HG02943 (cell line): ENCODE results near the gene MAP2K3.

Source experiments
- ATAC-seq: cut with Tn5 transposase; IDR thresholded peaks from one replicate; pipeline ENCODE4 v1.9.1; 2021; ENCODE audit warnings: mild to moderate bottlenecking, low read depth, moderate library complexity; ENCODE audit not compliant: unreplicated experiment

MAP2K3 gene

DNA sequence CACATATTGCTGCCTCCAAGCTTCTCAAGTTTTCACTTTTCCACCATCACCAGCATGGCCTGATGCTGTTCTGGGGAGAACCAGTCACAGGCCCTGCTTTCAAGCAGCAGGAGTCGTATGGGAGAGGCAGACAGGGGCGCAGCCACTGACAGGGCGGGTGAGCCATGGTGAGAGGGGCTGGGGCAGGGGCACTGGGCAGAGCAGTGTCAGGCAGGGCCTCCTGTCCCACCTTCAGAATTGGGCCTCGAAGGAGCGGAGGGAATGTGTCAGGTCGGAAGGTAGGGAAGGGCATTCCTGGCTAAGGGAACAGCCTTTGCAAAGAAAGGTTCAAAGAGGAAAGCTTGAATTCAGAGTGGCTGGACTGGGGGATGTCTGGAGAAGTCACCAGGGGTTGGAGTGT lies 4.9 kb upstream of the MAP2K3 start:
- ATAC-seq = no peak

DNA sequence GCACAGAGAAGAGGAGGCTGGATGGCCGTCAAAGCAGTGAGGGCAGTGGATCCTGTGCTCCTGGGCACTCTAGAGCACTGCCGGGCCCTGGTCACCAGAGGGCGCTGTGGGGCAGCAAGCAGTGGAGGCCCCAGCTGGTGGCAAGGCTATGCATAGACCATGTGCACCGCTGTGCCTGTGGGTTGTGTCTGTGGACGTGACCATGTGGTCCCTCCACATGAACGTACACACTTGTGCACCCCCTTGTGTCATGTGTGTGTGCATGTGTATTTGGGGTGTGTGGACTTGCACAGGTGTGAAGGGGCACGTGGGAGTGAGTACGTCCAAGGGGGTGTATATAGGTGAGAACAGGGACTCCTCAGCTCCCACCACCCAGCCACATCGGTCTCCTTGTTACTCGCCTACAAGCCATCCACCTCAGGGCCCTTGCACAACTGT lies 4.4 kb upstream of the MAP2K3 start:
- peak; percentile 38 for ATAC-seq

DNA sequence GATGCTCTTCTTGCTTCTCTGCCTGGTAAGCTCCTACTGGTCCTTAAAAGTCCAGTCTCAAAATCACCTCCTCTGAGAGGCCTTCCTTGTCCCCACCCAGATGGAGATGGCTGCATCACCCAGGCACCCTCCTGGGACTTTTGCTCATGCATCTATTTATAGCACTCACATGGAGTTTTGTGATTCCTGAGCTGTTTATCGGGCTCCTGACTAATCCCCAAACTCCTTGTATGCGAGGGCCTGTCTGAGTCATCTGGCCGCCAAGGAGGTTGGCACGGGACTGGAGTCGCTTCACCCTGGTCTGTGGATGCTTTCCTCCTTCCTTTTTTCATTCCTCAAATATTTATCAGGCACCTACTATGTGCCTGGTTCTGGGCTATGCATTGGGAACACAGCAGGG lies 2.3 kb upstream of the MAP2K3 start:
- ATAC-seq = no peak

DNA sequence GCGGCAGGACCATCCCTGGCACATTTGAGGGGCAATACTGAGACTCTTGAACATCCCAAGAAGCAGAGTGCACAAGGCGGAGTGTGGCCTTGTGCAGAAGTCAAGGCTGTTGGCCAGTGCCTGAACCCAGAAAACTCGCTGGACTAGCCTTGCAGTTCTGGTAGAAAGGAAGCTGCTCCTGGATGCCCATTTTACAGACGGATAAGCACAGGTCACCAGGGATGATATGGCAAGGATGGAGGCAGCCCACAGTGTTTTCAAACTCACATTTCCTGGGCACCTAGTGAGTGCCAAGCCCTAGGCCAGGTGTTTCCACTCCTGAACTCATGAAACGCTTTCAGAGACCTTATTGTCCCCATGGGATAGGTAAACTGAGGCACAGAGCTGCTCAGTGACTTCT lies 1.7 kb upstream of the MAP2K3 start:
- no peak for ATAC-seq

DNA sequence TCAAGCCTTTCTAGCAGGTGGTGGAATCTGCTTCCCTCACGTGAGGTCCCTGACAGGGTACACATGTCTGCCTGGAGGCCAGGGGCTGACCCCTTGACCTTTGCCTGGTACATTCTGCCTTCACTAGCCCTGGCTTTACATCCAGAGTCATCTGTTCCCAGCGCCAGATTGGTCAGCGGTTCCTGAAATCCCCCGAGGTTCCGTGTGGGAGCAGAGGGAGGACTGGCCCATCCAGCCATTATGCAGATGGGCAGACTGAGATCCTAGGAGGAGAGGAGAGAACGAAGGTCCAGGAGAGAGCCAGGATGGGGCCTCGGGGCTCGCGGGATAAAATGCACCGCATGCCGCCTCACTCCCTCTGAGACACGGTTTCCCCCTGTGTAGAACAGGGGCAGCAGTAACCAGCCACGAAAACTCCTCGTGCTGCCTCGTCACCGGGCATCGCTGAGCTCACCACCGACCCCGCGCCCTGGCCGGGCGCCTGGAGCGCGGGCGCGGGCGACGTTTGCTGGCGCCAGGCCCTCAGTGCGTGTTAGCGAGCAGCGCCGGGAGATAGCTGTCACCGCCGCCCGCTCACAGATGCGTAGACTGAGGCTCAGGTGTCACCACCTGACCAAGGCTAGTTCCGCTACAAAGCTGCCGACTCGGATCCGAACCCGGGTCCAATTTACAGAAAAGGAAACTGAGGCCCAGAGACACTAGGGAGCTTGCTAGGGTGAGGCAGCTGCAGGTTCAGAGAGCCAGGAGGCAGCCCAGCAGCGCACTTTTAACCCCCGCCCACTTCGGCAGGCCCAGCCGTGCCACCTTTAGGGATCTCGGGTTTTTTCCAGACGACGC lies 811 bp upstream of the MAP2K3 start:
- peak; percentile 0 for ATAC-seq

DNA sequence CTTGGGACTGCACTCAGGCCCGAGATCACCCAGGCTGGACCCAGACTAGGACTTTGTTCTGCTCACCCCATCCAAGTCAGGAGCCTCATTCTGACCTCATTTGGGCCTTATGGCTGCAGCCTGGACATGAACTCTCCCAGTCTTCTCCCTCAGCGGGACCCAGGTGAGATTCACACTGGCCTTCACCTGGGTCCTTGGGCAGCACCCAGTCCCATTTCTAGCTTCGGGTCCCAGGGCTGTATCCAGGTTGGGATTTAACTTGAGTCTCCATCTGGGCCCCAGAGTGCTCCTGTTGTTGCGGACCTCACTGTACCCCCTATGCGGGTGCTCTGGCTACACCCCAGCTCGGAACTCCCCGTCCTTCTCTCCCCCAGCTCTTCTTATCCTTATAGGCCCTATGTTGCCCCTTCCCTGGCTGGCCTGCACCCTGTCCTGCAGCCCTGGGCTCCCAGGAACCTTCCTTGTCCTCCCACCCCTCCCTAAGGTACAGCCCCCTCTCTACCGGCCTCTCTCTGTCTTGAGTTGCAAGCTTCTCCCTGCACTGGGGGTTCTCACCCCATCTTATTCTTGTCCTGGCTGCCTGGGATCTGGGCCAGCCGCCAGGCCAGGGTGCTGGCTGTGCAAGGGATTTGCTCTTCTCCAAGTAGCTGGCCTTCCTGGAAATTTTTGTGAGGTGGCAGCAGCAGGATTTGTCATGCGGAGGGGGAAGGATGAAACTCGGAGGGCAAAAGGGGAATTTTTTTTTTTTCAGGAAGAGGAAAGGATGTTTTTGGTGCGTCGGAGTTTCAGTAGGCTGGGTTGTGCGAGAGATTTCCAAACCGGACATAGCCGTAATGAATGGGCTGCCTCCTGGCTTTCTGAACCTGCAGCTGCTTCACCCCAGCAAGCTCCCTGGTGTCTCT lies 904 bp downstream of the MAP2K3 start:
- no peak for ATAC-seq

DNA sequence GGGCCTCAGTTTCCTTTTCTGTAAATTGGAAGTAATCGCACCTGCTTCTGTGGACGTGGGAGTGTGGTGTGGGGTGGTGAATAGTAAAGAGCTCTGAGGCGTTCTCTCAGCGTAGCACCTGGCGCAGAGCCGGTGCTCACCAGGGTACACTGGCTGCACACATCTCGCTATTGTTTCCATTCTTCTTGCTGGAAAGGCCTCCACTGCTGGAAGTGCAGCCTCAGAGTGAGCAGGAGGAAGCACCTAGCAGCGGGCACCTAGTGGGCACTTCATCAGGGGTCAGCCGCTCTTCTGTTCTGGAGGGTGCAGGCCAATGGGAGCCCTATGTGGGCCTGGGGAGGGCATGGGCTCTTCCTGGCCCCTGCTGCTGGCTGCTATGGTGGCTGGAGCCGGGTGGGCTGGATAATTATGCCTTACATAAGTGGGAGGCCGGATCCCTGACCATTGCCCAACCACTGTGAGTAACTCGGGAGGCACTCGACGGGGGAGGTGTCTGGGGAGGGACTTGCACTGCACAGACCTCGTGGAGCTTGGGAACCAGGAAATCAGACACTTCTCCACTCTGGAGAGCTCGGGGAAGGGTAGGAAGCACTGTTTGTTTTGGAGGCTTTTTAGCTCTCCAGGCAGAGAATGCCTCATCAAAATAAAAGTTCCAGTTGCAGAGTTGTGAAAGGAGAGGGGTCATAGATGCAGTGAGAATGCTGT lies 1.7 kb downstream of the MAP2K3 start:
- ATAC-seq = no peak

DNA sequence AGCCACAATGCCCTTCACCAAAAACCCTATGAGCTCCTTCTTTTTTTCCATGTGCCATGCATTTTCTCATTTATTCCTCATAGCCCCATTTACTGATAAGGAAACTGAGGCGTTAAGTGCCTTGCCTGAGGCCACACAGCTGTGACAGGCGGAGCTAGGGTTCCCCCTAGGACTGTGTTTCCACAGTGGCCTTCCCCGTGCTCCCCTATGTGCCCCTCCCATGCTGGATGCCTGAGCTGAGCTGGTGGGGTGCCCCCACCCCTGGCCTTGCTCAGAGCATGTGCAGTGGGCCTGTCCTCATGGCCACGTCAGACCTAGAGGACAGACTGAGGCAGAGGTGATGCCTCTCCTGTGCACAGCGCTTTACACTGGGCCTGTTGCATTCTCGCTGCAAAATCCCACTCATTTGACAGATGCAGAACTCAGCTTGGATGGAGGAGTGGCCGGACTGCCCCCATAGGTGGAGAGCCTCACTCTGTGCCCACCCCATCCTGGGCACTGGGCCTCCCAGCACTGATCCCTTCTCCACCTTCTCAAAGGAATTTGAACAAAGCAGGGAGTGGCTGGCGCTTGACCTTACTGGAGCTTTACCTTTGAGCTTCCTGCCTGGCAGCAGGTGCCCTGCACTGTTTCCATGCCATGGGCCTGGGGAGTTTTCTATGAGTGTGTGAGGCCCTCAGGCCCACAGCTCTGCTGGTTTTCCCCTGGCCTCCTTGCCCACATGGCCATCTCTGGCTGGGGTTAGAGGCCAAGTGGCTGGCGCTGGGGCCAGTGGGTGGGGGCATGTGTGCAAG lies 2.6 kb downstream of the MAP2K3 start:
- no peak for ATAC-seq

DNA sequence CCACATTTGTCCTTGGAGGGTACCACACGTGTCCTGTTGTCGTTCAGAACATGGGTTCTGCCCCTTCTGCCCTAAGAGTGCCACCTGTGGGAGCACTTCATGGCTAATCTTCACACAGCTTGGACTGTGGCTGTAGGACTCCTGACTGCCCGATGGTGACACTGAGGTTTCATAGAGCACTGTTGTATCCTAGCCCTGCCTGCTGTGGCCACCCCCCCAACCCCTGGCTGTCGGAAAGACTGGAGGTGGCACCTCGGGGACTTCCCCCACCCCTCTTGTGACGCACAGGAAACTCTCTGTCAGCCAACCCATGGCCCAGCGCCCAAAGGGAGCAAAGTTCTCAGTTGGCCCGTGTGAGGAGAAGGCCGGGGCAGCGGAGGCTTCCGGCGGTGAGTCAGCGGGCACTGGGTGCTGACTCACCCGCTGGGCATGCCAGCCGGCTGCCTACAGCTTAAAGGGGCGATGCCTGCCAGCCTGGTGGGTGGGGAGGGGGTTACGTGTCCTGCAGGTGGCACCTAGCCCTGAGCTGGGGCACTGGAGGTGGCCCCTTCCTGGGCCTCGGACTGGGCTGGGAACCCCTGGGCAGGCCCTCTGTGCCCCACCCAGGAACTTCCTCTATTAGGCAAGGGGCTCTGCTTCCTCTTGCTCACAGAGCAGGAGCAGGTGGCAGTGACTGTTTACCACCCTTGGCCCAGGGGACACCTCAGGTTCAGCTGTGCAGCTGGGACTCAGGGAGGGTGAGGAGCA lies 3.4 kb downstream of the MAP2K3 start:
- peak; percentile 46 for ATAC-seq

DNA sequence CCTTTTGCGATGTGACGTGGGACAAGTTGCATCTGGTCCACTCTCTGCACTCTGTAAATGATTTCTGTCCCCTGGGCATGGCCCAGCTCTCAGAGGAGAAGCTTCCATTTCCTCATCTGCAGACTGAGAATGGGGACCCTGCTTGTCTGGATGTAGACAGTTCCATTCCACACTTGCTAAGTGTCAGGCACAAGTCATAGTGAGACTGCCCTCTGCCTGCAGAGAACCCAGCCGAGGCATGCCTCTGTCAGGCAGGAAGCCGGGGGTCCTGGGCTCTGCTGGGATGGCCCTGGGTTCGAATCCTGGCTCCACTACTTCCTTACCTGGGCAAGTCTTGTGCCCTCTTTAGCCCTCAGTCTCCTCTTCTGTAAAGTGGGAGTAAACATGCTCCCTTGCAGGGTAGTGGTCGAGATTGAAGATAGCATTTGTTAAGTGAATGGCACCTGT lies 4.1 kb downstream of the MAP2K3 start:
- peak; percentile 11 for ATAC-seq

DNA sequence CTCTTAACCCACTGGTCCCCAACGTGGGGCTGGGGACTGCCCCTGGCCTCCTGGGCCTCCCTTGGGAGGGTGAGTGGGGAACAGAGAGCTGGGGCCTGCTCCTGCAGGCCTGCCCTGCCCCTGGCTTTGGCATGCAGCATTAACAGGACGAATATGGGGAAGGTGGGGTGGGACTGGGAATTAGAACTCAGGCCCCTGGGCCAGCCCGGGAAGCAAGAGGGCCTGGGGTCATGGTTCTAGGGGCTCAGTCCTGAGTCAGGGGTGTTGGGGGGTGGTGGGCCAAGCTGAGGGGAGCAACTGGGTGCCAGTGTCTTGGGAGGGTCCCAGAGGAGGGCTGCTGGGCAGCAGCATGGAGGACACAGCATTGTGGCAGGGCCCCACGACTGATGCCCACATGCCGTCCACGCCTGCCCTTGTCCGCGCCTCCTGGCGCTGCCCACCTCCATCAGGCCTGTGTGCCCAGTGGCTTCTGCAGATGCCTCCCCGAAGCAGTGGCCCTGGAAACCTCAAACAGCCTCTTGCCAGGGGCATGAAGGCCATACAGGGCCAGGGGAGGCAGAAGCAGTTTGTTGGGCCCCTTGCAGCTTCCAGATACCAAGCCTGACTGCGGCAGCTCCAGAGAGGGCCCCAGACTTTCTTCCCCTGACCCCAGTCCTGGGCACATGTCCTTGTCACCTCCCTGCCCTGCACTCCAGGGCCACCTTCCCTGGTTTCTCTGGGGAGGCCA lies 4.8 kb downstream of the MAP2K3 start:
- ATAC-seq = no peak

DNA sequence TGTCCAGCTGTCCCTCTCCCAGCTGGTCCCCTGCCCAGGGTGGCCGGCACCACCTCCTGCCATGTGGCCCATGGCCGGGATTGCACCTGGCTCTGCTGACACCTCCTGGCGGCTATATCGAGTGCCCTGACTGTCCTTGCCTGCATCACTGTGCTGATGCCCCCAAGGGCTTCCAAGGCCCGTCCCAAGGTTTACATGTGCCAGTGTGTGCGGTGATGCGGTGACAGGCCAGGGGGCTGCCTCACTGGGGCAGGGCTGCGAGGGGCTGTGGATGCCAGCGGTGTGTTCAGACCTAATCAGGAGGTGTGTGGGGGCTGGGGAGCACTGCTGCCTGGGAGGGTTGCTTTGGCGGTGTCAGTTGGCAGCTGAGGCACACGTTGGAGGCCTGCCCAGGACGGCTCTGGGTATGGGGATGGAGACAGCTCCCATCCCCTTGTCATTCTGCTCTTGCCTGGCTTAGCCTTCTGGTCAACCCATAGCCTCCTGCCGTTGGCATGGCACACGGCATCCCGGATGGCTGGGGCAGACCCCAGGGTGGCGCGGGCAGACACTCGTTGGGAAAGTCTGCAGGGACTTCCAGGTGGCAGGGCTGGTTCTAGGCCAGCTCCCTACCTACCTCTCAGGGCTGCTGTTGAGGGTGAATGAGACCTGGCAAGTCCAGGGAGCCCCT lies 5.5 kb downstream of the MAP2K3 start:
- ATAC-seq = no peak

DNA sequence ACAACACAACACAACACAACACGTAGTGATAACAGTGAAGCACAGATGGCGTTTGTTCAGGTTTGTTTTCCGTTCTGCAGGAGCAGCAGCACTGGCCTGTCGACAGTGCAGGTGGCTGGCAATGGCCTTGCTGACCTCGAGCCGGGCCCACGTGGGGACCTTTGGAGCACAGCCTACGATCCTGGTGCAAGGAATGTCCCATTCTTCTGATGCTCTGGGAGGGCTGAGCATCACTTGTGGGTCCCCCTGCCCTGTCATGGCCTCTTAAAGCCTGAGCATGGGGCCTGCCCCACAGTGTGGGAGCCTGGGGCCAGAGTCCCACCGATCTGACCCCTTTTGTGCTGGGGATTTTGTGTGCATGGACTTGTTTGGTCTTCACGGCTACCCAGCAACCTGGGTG lies 6.8 kb downstream of the MAP2K3 start:
- no peak for ATAC-seq

DNA sequence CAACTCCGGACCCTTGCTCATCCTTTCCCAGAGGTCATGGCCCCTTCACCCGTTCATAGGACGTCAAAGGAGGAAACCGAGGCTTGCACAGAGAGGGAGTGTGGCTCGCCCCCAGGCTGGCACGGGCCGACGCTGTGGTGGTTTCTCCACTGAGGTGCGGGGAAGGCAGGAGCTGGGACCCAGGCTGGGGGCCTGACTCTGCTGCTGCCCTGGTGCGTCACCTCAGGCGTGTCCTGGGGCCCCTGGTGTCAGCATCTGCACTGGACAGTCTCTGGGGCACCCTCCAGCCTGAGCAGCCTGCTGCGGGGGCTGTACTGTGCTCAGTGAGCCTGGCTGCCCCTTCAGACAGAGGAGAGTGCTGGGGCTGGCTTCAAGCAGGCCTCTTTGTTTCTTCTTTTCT lies 7.4 kb downstream of the MAP2K3 start:
- ATAC-seq = no peak

DNA sequence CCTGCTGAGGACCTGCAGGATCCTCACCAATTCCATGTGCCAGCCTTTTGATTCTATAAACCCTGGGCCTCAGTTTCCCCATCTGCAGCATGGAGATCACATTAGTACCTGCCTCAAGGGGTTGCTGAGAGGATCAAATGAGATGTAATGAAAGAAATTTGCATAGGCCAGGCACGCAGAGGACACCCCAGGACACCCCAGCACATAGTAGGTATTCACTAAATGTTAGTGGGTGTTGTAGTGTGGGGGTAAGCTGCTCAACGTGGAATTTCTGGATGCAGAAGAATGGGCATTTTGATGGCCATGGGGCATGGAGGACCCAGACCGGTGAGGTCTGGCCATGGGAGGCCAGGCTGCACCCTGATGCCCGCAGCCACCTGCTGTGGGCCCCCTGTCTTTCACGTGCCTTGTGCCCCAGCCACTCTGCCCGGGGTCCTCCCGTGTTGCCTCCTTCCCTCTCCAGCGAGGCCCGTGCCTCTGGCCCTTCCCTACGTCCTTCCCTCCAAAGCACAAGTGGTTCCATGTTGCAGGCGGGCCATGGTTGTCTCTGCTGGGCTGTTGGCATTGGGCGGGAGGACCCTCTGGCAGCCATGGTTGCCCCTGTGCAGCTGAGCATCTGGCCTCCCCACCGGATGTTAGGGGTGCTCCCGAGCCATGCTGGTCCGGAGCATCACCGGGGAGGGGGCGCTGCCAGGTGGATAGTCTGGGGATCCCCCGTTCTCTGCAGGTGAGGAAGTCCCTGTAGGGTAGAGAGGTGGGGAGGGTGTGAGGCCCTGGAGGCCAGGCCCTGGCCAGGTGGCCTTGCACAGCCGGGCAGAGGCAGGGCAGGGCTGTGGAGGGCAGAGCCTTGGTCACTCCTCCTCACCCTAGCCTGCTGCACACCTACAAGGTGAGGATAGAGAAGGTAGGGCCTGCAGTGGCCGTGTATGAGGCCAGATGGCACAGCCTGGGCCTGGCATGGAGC lies 8.6 kb downstream of the MAP2K3 start:
- no peak for ATAC-seq

DNA sequence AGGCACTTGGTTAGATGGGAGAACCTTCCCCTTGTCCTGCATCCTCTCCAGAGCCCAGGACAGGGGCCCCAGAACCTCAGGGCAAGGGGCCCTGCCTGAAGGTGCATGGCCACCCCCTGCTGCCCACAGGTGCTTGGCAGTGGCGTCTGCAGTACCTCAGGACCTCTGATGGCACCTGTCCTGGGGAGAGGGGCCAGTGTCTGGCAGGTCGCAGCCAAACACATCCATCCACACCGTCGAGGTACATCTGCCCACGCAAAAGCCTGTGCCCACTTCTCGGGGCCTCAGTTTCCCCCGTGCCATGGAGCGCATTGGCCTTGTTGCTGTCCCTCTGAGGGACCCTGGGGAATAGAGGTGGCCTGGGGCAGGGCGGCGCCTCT lies 9.3 kb downstream of the MAP2K3 start:
- ATAC-seq = no peak
